Fibroblast of lung (primary cell): Measurements from ENCODE around the gene DNAJA1.

ENCODE experiments used
- CTCF ChIP-seq, 2 donors: IDR thresholded peaks in 1 of 2; conservative IDR thresholded peaks in 1 of 2; 1 replicate in 1 of 2; 2 replicates in 1 of 2; pipeline ENCODE4 v1.5.1; 2011 to 2012; ENCODE audit warnings: low read length in 2 of 2, control low read depth in 1 of 2, inconsistent platforms in 1 of 2, low read depth in 1 of 2, mild to moderate bottlenecking in 1 of 2
- EZH2 ChIP-seq: IDR thresholded peaks from 2 replicates; pipeline ENCODE4 v1.5.1; 2012; ENCODE audit warnings: low read length, control low read depth, mild to moderate bottlenecking; ENCODE audit errors: missing control alignments

- TF ChIP-seq CTCF (conservative IDR thresholded peaks at IDR 0.05 in 1 of 2, IDR thresholded peaks at IDR 0.05 in 1 of 2; ENCODE audit: low read depth in 1 of 2, low read length in 2 of 2): no peak
- TF ChIP-seq EZH2: no peak
Observed at GRCh38 chr9:33082538-33083326, 57.7 kb downstream of the DNAJA1 start.
